Measurements from ENCODE around the gene TGM5. TPM values are rescaled to one million over a fixed set of nuclear protein-coding genes. Genes with fewer than 3 reads are reported as not detected.

TGM5 gene
- polyA plus RNA-seq, 2 of the 4 experiments (the other 2 are of a cell fraction): not detected

DNA sequence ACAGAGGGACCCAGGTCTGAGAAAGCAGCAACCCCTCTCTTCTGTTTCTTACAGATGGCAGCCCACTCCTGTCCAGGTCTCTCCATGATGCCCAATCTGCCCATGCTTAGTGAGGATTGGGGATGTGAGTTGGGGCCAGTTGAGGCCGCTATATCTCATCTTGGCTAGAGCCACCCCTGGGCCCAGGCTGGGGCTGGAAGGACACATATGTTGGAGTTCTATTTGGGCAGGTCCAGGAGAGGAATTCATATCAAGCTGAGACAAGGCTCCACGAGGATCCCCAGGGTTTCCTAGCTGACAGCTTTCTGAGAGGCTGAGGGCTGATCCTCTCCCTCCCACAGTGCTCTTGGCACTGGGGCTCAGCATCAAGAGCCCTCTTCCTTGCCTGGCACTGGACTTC is 11.4 kb downstream of the TGM5 start:
- no peaks in the 10 kb centered on the region for H3K4me1 ChIP-seq
- FAIRE-seq (no peak), DNase-seq (ENCODE audit: low read depth in 1 of 2, low spot score in 1 of 2) (no peak), ATAC-seq (no peak)
- no peak overlapping the region for H3K27ac ChIP-seq
- TF ChIP-seq POLR2AphosphoS2 (conservative IDR thresholded peaks at IDR 0.05; ENCODE audit: low read length) (no peak), ZC3H11A (IDR thresholded peaks at IDR 0.05) (no peak), RNF2 (IDR thresholded peaks at IDR 0.05; ENCODE audit: borderline replicate concordance, low read depth) (no peak), TP53 (CRISPR knock-in tag; IDR thresholded peaks at IDR 0.05) (no peak)
- TF ChIP-seq, protein P1, sequence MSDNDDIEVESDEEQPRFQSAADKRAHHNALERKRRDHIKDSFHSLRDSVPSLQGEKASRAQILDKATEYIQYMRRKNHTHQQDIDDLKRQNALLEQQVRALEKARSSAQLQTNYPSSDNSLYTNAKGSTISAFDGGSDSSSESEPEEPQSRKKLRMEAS (IDR thresholded peaks at IDR 0.05): no peak
- TF ChIP-seq, protein P2, sequence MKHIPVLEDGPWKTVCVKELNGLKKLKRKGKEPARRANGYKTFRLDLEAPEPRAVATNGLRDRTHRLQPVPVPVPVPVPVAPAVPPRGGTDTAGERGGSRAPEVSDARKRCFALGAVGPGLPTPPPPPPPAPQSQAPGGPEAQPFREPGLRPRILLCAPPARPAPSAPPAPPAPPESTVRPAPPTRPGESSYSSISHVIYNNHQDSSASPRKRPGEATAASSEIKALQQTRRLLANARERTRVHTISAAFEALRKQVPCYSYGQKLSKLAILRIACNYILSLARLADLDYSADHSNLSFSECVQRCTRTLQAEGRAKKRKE (CRISPR knock-in tag; IDR thresholded peaks at IDR 0.05; ENCODE audit: low read depth): no peak
- POLR2A ChIA-PET: no interaction called here
- H3K9me3 ChIP-seq: no peaks in the 10 kb centered on the region
- CTCF ChIA-PET: interaction anchor here (1.0 to 2.6 kb wide), 2 partner anchors 11 to 30 kb away, joined by 4 to 7 read pairs; partner anchors contain the start of gene TGM5
- WGBS (ENCODE audit: missing lambda C conversion rate): 50% methylated on average over 2 of the region's 2 CpGs
- H3K4me2 ChIP-seq: no peak overlapping the region
- H3K4me3 ChIP-seq: no peak overlapping the region

DNA sequence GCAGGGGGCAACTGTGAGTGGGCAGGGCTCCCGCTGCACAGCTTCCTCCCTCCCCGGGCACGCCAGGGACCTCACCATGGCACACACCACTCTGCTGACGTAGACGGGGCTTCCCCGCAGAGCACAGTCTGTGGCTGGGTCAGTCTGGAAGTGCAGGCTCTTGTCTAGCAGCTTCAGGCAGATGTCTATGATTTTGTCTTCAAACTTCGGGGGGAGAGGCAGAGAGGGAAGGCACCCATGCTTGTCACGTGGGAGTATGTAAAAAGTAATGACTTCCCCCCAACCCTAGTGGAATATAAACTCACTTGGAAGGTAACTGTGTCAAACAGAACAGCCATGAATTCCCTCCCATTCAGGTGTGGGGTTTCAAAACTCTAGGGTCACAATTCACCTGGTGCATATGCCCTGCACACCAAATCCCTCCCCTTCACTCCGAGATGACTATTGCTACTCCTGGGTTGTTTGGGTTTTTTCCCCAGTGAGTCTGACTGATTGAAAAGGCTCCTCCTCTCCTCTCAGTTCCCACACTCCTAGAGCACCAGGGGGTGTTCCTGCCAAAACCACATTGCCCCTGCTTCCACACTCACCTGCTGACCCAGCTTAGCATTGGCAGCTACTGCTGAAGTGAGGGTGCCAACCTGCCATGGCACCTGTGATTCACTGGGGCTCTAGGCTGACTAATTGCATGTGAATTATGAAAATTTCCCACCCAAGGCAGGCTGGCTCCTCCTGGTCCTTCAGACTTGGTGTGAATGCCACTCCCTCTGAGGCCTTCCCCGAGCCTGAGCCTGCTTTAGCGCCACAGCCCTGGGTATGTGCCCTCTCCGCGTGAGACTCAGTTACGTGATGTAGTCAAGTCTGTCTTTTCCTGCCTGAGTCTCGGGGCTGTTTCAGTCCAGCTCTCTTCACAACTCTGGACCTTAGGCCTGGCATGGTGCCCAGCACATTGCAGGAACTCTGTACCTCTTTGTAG is 13.0 kb downstream of the TGM5 start:
- 59% methylated on average over 11 of the region's 15 CpGs for WGBS (ENCODE audit: missing lambda C conversion rate)
- no peak overlapping the region for H3K4me3 ChIP-seq
- no peak for FAIRE-seq
- H3K4me1 ChIP-seq: no peaks in the 10 kb centered on the region
- H3K4me2 ChIP-seq: no peak overlapping the region
- H3K9me3 ChIP-seq: no peaks in the 10 kb centered on the region
- ATAC-seq: no peak
- TF ChIP-seq BHLHE40 (IDR thresholded peaks at IDR 0.05; ENCODE audit: low read depth, low read length): no peak
- TF ChIP-seq, protein P3, sequence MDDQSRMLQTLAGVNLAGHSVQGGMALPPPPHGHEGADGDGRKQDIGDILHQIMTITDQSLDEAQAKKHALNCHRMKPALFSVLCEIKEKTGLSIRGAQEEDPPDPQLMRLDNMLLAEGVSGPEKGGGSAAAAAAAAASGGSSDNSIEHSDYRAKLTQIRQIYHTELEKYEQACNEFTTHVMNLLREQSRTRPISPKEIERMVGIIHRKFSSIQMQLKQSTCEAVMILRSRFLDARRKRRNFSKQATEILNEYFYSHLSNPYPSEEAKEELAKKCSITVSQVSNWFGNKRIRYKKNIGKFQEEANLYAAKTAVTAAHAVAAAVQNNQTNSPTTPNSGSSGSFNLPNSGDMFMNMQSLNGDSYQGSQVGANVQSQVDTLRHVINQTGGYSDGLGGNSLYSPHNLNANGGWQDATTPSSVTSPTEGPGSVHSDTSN (IDR thresholded peaks at IDR 0.05): no peak
- no peak for TF ChIP-seq TFCP2L1 (CRISPR knock-in tag; IDR thresholded peaks at IDR 0.05)
- no peak for TF ChIP-seq FOSB (CRISPR knock-in tag; IDR thresholded peaks at IDR 0.05)
- TF ChIP-seq RFX5 (IDR thresholded peaks at IDR 0.05): no peak
- no peak for TF ChIP-seq CHD2 (IDR thresholded peaks at IDR 0.05; ENCODE audit: low read length, partially characterized antibody)
- TF ChIP-seq TP53 (CRISPR knock-in tag; IDR thresholded peaks at IDR 0.05): no peak
- TF ChIP-seq, protein P4, sequence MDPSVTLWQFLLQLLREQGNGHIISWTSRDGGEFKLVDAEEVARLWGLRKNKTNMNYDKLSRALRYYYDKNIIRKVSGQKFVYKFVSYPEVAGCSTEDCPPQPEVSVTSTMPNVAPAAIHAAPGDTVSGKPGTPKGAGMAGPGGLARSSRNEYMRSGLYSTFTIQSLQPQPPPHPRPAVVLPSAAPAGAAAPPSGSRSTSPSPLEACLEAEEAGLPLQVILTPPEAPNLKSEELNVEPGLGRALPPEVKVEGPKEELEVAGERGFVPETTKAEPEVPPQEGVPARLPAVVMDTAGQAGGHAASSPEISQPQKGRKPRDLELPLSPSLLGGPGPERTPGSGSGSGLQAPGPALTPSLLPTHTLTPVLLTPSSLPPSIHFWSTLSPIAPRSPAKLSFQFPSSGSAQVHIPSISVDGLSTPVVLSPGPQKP (IDR thresholded peaks at IDR 0.05; ENCODE audit: low read depth, low read length): no peak
- H3K27ac ChIP-seq: no peak overlapping the region
- no peak for DNase-seq (ENCODE audit: low read depth in 1 of 2, low spot score in 1 of 2)
- POLR2A ChIA-PET: no interaction called here
- CTCF ChIA-PET: interaction anchor here (0.5 to 1.5 kb wide), 4 partner anchors 14 to 327 kb away, joined by 3 to 4 read pairs (median 3); no protein-coding TSS in a partner anchor

DNA sequence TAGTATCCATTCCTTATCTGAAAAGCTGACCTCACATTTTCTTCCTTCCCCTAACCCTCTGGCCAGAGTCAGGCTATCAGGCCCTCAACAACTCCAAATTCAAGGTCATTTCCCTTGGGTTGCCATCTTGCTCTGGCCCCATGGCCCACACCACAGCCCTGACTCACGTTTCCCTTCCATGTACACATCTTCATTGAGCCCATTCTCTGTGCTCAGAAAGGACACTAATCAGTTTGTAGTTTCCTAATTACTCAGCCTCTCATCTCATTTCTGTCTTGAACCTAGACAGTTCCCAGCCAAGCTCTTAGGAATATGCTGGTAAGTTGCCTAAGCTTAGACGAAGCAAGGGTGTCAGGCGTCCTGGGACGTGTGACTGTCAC is 14.9 kb downstream of the TGM5 start:
- Histone ChIP-seq H3K4me2 (no peak overlapping the region), H3K27ac (no peak overlapping the region), H3K4me1 (no peaks in the 10 kb centered on the region), H3K9me3 (no peaks in the 10 kb centered on the region), H3K4me3 (no peak overlapping the region)
- no peak for TF ChIP-seq CHD4 (IDR thresholded peaks at IDR 0.05; ENCODE audit: borderline replicate concordance)
- no peak for TF ChIP-seq JUN (IDR thresholded peaks at IDR 0.05)
- TF ChIP-seq CHD2 (IDR thresholded peaks at IDR 0.05; ENCODE audit: low read length, partially characterized antibody): no peak
- no peak for TF ChIP-seq CBX8 (IDR thresholded peaks at IDR 0.05)
- no peak for TF ChIP-seq FOXS1 (CRISPR knock-in tag; IDR thresholded peaks at IDR 0.05)
- TF ChIP-seq, protein P2 (CRISPR knock-in tag; IDR thresholded peaks at IDR 0.05; ENCODE audit: low read depth): no peak
- TF ChIP-seq HDAC2 (IDR thresholded peaks at IDR 0.05): no peak
- no peak for TF ChIP-seq BHLHE40 (IDR thresholded peaks at IDR 0.05; ENCODE audit: low read depth, low read length)
- FAIRE-seq (no peak), DNase-seq (ENCODE audit: low read depth in 1 of 2, low spot score in 1 of 2) (no peak), ATAC-seq (no peak)
- CTCF ChIA-PET: interaction anchor here (2.8 kb wide), 1 partner anchor 33 kb away, joined by 18 read pairs; no protein-coding TSS in a partner anchor
- 48% methylated on average over 4 of the region's 4 CpGs for WGBS (ENCODE audit: missing lambda C conversion rate)
- POLR2A ChIA-PET: no interaction called here

All from A549 (cell line).